ENCODE results near the gene NUDT16L1. TPM values are rescaled to one million over a fixed set of nuclear protein-coding genes. Genes with fewer than 3 reads are reported as not detected.

NUDT16L1 gene
- total RNA-seq, 2 donors from 2014 or later: 50.7 to 80.1 TPM

- Histone ChIP-seq H3K9me3 (no peaks in the 10 kb centered on the region), H3K9ac (ENCODE audit: low read depth in 2 of 2, low read length in 2 of 2) (peak overlapping the region; percentile 14 to 94), H3K27me3 (no peaks in the 10 kb centered on the region), H3K27ac (peak overlapping the region; percentile 95), H3K4me1 (peaks cover 6% of the 10 kb centered on the region), H3K36me3 (peaks cover 5% of the 10 kb centered on the region), H3K4me3 (peak overlapping the region; percentile 21)
- peak; percentile 73 for DNase-seq
- no peak for TF ChIP-seq CTCF (IDR thresholded peaks at IDR 0.05)
- intact Hi-C loops (cut with DNase I): no loop called here
Measured at GRCh38 chr16:4679156-4679849, 14.1 kb upstream of the NUDT16L1 start.

- Histone ChIP-seq H3K9ac (ENCODE audit: low read depth in 2 of 2, low read length in 2 of 2) (peak overlapping the region; percentile 70 to 94), H3K4me1 (peaks cover 6% of the 10 kb centered on the region), H3K4me3 (peak overlapping the region; percentile 21), H3K27ac (peak overlapping the region; percentile 95), H3K27me3 (no peaks in the 10 kb centered on the region), H3K36me3 (peaks cover 9% of the 10 kb centered on the region), H3K9me3 (no peaks in the 10 kb centered on the region)
- intact Hi-C loops (cut with DNase I): no loop called here
- TF ChIP-seq CTCF (IDR thresholded peaks at IDR 0.05): no peak
- peak; percentile 81 for DNase-seq
Measured at GRCh38 chr16:4679850-4680636, 13.3 kb upstream of the NUDT16L1 start.

GRCh38 chr16:4680673-4681470, 12.5 kb upstream of the NUDT16L1 start:
- Histone ChIP-seq H3K4me3 (peak overlapping the region; percentile 21), H3K9ac (ENCODE audit: low read depth in 2 of 2, low read length in 2 of 2) (peak overlapping the region; percentile 70 to 94)
- no peak for DNase-seq

GRCh38 chr16:4681471-4682083, 11.8 kb upstream of the NUDT16L1 start:
- H3K27me3 ChIP-seq: no peaks in the 10 kb centered on the region
- no peak overlapping the region for H3K27ac ChIP-seq
- H3K9ac ChIP-seq (ENCODE audit: low read depth in 2 of 2, low read length in 2 of 2): peak overlapping the region in 1 of 2 donors; percentile 94
- H3K36me3 ChIP-seq: peaks cover 9% of the 10 kb centered on the region
- no peaks in the 10 kb centered on the region for H3K9me3 ChIP-seq
- peaks cover 6% of the 10 kb centered on the region for H3K4me1 ChIP-seq
- intact Hi-C loops (cut with DNase I): no loop called here
- no peak overlapping the region for H3K4me3 ChIP-seq
- DNase-seq: no peak
- no peak for TF ChIP-seq CTCF (IDR thresholded peaks at IDR 0.05)

More at GRCh38 chr16:4680673-4681470, 12.5 kb upstream of the NUDT16L1 start:
- Histone ChIP-seq H3K27me3 (no peaks in the 10 kb centered on the region), H3K36me3 (peaks cover 9% of the 10 kb centered on the region), H3K4me1 (peaks cover 6% of the 10 kb centered on the region), H3K9me3 (no peaks in the 10 kb centered on the region), H3K27ac (peak overlapping the region; percentile 95)
- intact Hi-C loops (cut with DNase I): no loop called here
- no peak for TF ChIP-seq CTCF (IDR thresholded peaks at IDR 0.05)

GRCh38 chr16:4682084-4682591, 11.2 kb upstream of the NUDT16L1 start:
- intact Hi-C loops (cut with DNase I): no loop called here
- Histone ChIP-seq H3K4me3 (no peak overlapping the region), H3K27me3 (no peaks in the 10 kb centered on the region), H3K4me1 (peaks cover 6% of the 10 kb centered on the region), H3K9ac (ENCODE audit: low read depth in 2 of 2, low read length in 2 of 2) (no peak overlapping the region), H3K27ac (no peak overlapping the region), H3K36me3 (peaks cover 9% of the 10 kb centered on the region), H3K9me3 (no peaks in the 10 kb centered on the region)
- no peak for DNase-seq
- no peak for TF ChIP-seq CTCF (IDR thresholded peaks at IDR 0.05)
